OCI-LY3 (cell line): ENCODE results near the gene IPP.

Source experiments
- EZH2phosphoT487 ChIP-seq: fragments of 200-600 bp; shearing (Covaris generic); IDR thresholded peaks from 2 replicates; pipeline ENCODE4 v1.6.1; 2018; ENCODE audit warnings: antibody characterized with exemption, mixed run types, low read depth
- TF ChIP-seq, protein P1 (sequence below): fragments of 200-600, 300-600 bp; sonication (generic); IDR thresholded peaks from 2 replicates; pipeline ENCODE4 v1.5.1; 2014; ENCODE audit warnings: antibody characterized with exemption, low read length, low read depth

DNA sequence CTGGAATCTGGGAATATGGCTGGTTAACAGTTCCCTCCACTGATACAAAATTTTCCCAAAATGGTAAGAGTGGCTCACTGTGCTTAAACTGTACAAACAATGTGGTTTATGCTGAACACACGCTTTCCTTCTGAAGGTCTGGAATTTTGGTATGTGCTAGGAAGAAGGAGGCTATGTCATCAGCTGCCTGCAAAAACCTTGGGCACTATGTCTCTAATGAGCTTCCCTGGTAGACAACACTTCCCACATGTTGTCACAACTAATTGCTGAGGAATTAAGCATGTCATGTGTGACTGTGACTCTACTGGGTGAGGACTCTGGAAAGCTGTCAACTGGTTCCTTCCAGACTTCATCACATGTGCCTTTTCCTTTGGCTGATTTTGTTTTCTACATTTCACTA, 29.2 kb downstream of the IPP start:
- TF ChIP-seq, protein P1, sequence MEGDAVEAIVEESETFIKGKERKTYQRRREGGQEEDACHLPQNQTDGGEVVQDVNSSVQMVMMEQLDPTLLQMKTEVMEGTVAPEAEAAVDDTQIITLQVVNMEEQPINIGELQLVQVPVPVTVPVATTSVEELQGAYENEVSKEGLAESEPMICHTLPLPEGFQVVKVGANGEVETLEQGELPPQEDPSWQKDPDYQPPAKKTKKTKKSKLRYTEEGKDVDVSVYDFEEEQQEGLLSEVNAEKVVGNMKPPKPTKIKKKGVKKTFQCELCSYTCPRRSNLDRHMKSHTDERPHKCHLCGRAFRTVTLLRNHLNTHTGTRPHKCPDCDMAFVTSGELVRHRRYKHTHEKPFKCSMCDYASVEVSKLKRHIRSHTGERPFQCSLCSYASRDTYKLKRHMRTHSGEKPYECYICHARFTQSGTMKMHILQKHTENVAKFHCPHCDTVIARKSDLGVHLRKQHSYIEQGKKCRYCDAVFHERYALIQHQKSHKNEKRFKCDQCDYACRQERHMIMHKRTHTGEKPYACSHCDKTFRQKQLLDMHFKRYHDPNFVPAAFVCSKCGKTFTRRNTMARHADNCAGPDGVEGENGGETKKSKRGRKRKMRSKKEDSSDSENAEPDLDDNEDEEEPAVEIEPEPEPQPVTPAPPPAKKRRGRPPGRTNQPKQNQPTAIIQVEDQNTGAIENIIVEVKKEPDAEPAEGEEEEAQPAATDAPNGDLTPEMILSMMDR: no peak
- no peak for TF ChIP-seq EZH2phosphoT487
